Hematopoietic multipotent progenitor cell treated with erythropoietin and hydrocortisone succinate and interleukin-3 and kit ligand, for 6 days (in vitro differentiated cells): ENCODE data around the gene SORBS1.
A peak's percentile ranks its signal among the peaks of the same experiment; 100 is the strongest.

Experiments used
- DNase-seq: peaks from one replicate; pipeline ENCODE4 v3.0.0-alpha.2; 2015

SORBS1 gene

GRCh38 chr10:95561177-95561863, at the start of gene SORBS1:
Gene SORBS1, minus strand, starts transcription at chr10:95561371. Its CDS starts 120,236 bp downstream, at chr10:95441135.
- peak; percentile 98 for DNase-seq

- DNase-seq: no peak
Measured at GRCh38 chr10:95610727-95611126, 49.6 kb upstream of the SORBS1 start.

DNA sequence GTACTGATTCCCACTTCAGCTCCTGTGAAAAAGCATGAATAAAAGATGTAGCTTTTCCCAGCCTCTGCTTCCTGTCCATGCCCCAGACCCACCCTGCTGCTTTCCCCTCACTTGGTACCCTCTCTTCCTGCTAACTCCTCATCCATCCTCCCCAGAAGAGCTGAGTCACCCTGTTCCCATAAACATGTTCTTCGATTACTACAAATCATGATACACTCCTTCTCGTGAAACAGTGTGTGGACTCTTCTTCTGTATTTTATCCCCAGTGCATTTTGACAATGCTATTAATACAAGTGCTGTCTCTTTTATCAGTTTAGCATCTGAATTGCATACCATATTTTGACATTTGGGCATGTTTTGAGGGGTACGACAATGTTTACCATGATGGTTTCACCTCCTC, 45.8 kb upstream of the SORBS1 start:
- DNase-seq: no peak

- DNase-seq: no peak
Measured at GRCh38 chr10:95605163-95605562, 44.0 kb upstream of the SORBS1 start.

GRCh38 chr10:95604630-95605029, 43.5 kb upstream of the SORBS1 start:
- no peak for DNase-seq

- no peak for DNase-seq
Measured at GRCh38 chr10:95602382-95602781, 41.2 kb upstream of the SORBS1 start.

DNA sequence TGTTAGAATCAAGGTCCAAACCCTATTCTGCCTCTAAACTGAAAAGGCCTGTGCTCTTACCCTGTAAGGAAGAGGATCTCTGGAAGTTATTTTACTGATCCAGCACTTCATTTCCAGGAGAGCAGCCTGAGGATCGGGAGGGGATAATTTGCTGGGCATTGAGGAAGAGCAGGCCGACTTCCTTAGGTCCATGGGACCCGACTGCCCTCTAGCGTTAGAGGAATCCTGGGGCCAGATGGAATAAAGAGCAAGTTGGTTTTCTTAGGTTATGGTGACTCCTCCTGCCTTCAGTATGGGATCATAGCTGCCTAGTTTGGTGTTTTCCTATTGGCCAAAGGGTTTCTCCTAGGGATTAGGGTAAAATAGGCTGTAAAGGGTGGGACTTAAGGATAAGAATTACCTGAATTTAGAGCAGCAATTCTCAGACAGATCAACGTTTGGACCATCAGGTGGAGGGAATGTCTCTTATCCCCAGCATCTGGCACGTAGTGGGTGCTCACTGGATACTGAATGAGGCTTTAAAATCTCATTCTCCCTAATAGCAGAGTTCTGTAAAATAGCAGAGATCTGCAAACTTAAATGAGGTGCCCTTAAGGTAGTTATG, 40.0 kb upstream of the SORBS1 start:
- peak; percentile 92 for DNase-seq

DNA sequence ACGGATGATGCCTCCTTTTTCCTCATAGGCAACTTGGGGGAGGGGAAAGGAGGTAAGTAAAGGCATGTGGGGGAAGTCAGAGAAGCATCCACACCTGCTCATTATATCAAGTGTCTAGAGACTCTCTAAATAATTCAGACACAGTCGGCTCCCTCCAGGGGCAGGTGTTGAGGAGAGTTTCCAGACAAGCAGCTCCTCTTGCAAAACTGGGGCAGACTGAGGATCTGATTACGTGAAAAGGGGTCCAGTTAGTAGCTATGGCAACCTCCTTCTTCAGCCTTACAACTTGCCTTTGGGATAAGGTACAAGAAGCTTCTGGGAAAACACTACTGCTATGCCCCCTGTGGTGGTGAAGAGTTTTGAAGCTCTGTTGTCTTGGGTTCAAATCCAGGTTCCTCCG, 39.0 kb upstream of the SORBS1 start:
- no peak for DNase-seq

GRCh38 chr10:95597788-95598187, 36.6 kb upstream of the SORBS1 start:
- DNase-seq: no peak

GRCh38 chr10:95588025-95588424, 26.9 kb upstream of the SORBS1 start:
- no peak for DNase-seq

GRCh38 chr10:95579835-95580535, 18.8 kb upstream of the SORBS1 start:
- no peak for DNase-seq

DNA sequence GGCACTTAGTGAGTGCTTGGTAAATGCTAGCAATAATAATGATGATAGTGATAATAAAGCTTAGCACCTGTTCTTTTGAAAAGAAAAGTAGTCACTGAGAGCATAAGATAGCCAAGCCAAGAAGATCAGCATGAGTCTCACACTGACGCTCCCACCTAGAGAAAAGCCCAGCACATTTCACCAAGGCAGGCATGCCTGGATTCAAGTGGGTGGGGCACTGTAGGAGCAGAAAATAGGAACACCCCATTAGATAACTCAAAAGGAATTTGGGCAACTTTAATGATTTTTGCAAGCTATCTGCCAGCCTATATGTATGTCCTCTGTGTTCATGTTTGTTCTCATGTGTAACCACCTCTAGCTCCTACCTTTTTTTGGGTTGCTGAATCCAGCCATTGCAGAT, 18.1 kb upstream of the SORBS1 start:
- DNase-seq: no peak

- DNase-seq: no peak
Measured at GRCh38 chr10:95578619-95579018, 17.4 kb upstream of the SORBS1 start.

DNA sequence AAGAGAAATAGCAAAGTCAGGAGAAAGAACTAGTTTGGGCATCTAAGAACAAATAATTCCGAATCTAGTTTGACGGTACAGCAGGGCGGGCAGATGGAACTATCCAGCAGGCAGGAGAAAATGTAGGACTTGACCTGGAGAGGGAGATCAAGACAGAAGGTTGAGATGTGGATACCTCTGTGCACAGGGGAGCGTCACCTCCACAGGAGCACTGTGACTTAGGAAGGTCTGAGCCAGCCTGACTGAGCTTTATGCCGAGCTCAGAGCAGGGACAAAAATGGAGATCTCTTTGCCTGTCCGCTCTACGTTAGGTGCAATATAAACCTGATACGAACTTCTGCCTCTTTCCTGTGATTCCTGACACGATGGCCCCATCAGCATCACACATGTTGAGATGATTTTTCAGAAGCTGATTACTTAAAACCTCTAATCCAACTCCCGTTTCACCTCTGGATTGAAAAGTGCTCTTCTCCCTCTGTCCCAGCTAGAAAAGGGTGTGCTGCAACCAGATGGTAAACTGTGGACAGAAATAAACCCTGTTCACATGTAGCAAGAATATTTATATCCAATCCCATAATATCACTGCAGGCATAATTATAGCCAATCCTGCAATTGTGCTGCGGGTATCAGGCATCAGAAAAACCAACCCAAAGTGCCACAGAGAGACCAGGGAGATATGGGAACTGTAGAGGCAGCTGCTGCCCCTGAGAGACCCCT, 13.6 kb upstream of the SORBS1 start:
- DNase-seq: no peak

DNA sequence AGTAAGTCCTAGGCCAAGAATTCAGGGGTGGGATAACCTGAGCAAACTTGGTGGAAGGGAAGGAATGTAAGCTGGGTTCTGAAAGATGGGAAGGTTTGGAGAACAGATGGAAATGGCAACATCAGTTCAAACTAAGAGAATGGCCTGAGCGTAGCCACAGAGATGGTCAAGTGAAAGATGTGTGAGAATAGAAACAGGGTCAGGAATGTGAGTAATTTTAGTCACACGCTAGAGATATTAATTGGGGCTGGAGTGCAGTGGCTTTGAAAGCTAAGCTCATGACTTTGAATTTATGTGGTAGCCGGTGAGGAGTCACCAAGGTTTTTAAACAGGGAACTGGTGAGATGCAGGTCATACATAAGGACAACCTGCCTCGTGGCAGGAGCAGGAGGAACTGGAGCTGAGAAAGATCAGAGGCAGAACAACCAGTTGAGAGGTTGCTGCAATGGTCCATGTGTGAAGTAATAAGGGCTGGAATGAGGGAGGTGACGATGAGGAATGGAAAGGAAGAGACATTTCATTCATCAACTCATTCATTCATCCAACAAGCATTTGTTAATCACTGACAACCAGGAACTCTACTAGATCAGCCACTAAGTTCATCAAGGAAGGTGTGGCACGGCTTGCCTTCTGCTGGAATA, 12.9 kb upstream of the SORBS1 start:
- no peak for DNase-seq

DNA sequence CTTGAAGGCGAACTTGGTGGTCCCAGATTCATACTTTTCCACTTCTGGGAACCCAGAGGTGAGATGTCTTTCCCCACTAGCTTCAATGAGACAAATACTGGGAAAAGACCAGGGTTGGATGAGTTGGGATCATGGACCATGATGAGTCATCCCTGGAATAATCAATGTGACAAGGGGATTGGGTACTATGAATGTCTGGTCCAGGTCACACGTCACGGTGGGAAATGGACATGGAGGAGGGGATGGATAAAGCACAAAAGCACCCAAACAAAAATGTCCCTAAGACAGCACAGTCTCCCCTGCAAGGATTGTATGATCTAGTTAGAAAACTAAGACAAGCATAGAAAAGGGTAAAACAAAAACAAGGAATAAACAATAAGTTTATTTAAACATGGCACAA, 12.4 kb upstream of the SORBS1 start:
- DNase-seq: no peak

DNA sequence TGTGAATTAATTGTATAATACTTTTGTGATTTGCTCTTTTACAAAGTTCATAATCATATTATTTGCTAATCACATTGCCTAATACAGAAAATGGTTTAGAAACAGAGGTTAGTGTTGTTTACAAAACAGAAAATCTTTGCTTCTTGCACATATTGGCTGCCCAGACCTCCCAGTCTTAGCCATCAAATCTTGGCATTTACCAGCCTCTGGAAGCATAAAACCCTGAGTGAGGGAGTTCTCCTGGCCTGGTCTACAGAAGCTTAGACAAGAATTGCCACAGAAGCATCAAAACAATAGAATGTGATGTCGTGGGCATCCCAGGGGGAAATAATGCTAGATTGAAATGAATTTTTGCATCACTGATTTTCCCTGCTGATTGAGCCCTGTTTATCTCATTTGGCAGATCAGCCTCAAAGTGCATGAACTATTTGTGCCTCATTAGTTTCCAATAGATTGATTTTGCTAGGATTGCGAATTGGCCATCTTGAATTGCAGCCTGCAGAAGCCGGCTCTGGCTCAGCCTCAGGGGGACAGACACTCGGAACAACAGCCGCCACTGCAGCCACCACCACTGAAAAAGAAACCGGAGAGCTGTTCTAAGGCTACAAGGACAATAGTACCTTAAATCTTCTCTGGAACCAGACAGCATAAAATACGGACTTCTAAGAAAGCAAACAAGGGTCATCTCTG, 11.1 kb upstream of the SORBS1 start:
- DNase-seq: no peak

- no peak for DNase-seq
Measured at GRCh38 chr10:95571390-95571789, 10.2 kb upstream of the SORBS1 start.

DNA sequence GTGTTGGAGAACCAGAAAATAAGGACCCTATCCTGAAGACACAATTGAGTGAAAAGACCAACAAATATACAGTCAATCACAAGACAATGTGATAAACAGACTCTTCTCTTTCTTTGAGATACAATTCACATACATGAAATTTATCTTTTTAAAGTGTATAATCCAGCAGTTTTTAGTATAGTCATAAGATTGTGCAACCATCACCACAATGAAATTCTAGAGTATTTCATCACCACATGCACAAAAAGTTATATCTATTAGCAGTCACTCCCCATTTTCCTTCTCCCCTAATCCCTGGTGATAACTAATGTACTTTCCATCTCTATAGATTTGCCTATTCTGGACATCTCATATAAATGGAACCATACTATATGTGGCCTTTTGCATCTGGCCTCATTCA, 8.2 kb upstream of the SORBS1 start:
- DNase-seq: peak; percentile 28

DNA sequence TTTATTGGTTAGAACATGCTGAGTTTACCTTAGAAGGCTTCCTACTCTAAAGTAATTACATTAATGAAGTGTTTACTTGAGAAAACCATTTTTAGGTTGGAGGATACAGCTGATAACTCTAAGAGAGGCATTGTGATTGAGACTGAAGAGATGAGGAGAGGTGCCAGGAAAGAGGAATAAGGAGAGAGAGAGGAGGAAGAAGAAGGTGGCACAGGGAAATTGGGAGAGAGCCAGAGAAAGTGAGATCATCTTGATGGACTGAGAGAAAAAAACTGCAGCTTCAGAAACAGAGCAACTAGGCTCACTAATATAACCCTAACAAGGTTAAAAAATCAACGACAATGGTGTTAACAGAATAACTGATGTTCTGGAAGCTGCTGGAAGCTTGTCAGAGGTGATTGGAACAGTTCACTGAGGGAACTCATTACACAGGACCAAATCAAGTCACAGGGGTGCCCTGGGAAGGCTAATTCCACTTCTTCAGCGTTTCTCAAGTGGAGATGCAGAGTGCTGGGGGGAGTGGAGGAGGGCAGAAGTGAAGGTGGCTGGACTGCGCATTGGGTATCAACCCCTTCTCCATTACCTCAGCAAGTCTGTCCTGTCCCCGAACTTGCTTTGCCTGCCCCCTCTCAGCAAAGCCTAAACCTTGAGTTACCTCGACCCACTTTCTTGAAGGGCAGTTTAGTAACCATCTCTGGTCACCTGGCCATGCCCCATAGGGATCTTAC, 6.9 kb upstream of the SORBS1 start:
- no peak for DNase-seq

GRCh38 chr10:95566136-95566535, 5.0 kb upstream of the SORBS1 start:
- DNase-seq: no peak

DNA sequence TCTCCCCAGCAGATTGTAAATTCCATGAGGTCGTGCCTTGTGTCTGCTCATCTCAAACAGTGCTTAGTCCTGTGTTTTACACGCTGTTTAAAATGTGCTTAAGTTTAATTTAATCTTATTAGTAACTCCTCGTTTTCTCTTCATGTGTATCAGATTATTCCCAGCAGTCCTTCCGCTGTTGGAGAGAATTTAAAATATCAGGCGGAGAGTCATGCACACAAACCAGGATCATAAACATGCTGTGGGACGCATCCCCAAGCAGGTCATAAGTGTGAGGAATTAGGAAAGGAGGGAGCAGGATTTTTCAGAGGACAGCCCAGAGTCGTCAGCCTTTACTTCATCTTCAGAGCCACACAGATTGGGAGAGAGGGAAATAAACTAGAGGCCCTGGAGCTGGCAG, 4.2 kb upstream of the SORBS1 start:
- no peak for DNase-seq
